HEK293 (cell line): ENCODE results near the gene ASF1B.

Source experiments
- CTCF ChIA-PET: fragments of 350-600 bp; formaldehyde crosslinking; extraction: SDS; loops from one replicate; lab custom pipeline; 2021; ENCODE audit warnings: antibody characterized with exemption; lab: Yijun Ruan, JAX
- POLR2A ChIA-PET: fragments of 300-600 bp; formaldehyde crosslinking; extraction: SDS; loops from one replicate; lab custom pipeline; 2020; ENCODE audit warnings: antibody characterized with exemption, inconsistent platforms; lab: Yijun Ruan, JAX
- H3K27ac ChIP-seq: fragments of 200-500 bp; sonication (Bioruptor generic); 2 replicates; pipeline ENCODE4 v1.5.1; 2014; ENCODE audit warnings: low read depth, low read length, control low read depth, inconsistent platforms; ENCODE audit errors: extremely low read depth
- H3K36me3 ChIP-seq, 2 experiments: fragments of 200-500 bp in 1 of 2; sonication (Bioruptor generic) in 1 of 2; 1 replicate in 1 of 2; 2 replicates in 1 of 2; pipeline ENCODE4 v1.5.1; 2014 to 2017; ENCODE audit warnings: inconsistent platforms in 2 of 2, low read length in 2 of 2; ENCODE audit not compliant: control insufficient read depth in 2 of 2, insufficient read depth in 1 of 2
- H3K4me1 ChIP-seq: fragments of 200-500 bp; sonication (Bioruptor generic); 2 replicates; pipeline ENCODE4 v1.5.1; 2014; ENCODE audit warnings: mild to moderate bottlenecking, low read length, inconsistent platforms; ENCODE audit not compliant: control insufficient read depth, insufficient read depth
- H3K4me3 ChIP-seq: 2 replicates; pipeline ENCODE4 v1.5.1; 2011; ENCODE audit warnings: low read depth, mild to moderate bottlenecking, control low read depth, low read length, moderate library complexity
- H3K9me3 ChIP-seq: fragments of 200-500 bp; sonication (Bioruptor generic); 2 replicates; pipeline ENCODE4 v1.5.1; 2014; ENCODE audit warnings: low read depth, low read length, inconsistent platforms; ENCODE audit not compliant: control insufficient read depth, insufficient read depth
- GLIS2 ChIP-seq: fragments of 450-650 bp; formaldehyde crosslinking; IDR thresholded peaks from 2 replicates; pipeline ENCODE4 v1.5.1; 2016; ENCODE audit warnings: missing biosample characterization, missing genetic modification characterization
- HOXA7 ChIP-seq: sonication (generic); formaldehyde crosslinking; IDR thresholded peaks from 2 replicates; pipeline ENCODE4 v1.8.1; 2022; ENCODE audit warnings: missing genetic modification reagents, borderline replicate concordance
- KLF1 ChIP-seq: fragments of 450-650 bp; formaldehyde crosslinking; IDR thresholded peaks from 2 replicates; pipeline ENCODE4 v1.5.1; 2016; ENCODE audit warnings: missing biosample characterization, missing genetic modification characterization
- KLF16 ChIP-seq: fragments of 450-650 bp; formaldehyde crosslinking; IDR thresholded peaks from 2 replicates; pipeline ENCODE4 v1.5.1; 2017; ENCODE audit warnings: missing biosample characterization, missing genetic modification characterization
- KLF7 ChIP-seq: fragments of 450-650 bp; formaldehyde crosslinking; IDR thresholded peaks from 2 replicates; pipeline ENCODE4 v1.5.1; 2016; ENCODE audit warnings: missing biosample characterization, missing genetic modification characterization, borderline replicate concordance
- KLF9 ChIP-seq: fragments of 450-650 bp; formaldehyde crosslinking; IDR thresholded peaks from 2 replicates; pipeline ENCODE4 v1.5.1; 2016; ENCODE audit warnings: missing biosample characterization, missing genetic modification characterization, low read depth
- OVOL3 ChIP-seq: fragments of 450-650 bp; formaldehyde crosslinking; IDR thresholded peaks from 2 replicates; pipeline ENCODE4 v1.5.1; 2016; ENCODE audit warnings: missing biosample characterization, missing genetic modification characterization
- TCF7L2 ChIP-seq: IDR thresholded peaks from 2 replicates; pipeline ENCODE4 v1.6.1; 2011; ENCODE audit warnings: low read depth, mild to moderate bottlenecking, inconsistent platforms, low read length, moderate library complexity, borderline replicate concordance
- ZNF146 ChIP-seq: fragments of 450-650 bp; formaldehyde crosslinking; IDR thresholded peaks from 2 replicates; pipeline ENCODE4 v1.5.1; 2016; ENCODE audit warnings: missing biosample characterization, missing genetic modification characterization
- ZNF24 ChIP-seq: fragments of 450-650 bp; formaldehyde crosslinking; IDR thresholded peaks from 2 replicates; pipeline ENCODE4 v1.5.1; 2016; ENCODE audit warnings: missing biosample characterization, missing genetic modification characterization
- ZNF311 ChIP-seq: fragments of 450-650 bp; formaldehyde crosslinking; IDR thresholded peaks from 2 replicates; pipeline ENCODE4 v1.5.1; 2017; ENCODE audit warnings: missing biosample characterization, missing genetic modification characterization, borderline replicate concordance
- ZNF335 ChIP-seq: fragments of 450-650 bp; formaldehyde crosslinking; conservative IDR thresholded peaks from 2 replicates; pipeline ENCODE4 v1.5.1; 2016; ENCODE audit warnings: missing biosample characterization, missing genetic modification characterization
- ZNF341 ChIP-seq: fragments of 450-650 bp; formaldehyde crosslinking; IDR thresholded peaks from 2 replicates; pipeline ENCODE4; 2016; ENCODE audit warnings: low read depth, missing biosample characterization, missing genetic modification characterization
- ZNF510 ChIP-seq: fragments of 450-650 bp; formaldehyde crosslinking; IDR thresholded peaks from 2 replicates; pipeline ENCODE4 v1.5.1; 2018; ENCODE audit warnings: mild to moderate bottlenecking, missing genetic modification characterization, missing biosample characterization; ENCODE audit not compliant: insufficient replicate concordance
- ZNF580 ChIP-seq: fragments of 450-650 bp; formaldehyde crosslinking; IDR thresholded peaks from 2 replicates; pipeline ENCODE4 v1.5.1; 2016; ENCODE audit warnings: missing biosample characterization, missing genetic modification characterization
- ZNF600 ChIP-seq: fragments of 450-650 bp; formaldehyde crosslinking; IDR thresholded peaks from 2 replicates; pipeline ENCODE4 v1.5.1; 2016; ENCODE audit warnings: missing biosample characterization, missing genetic modification characterization
- ZNF654 ChIP-seq: fragments of 450-650 bp; formaldehyde crosslinking; IDR thresholded peaks from 2 replicates; pipeline ENCODE4 v1.5.1; 2016; ENCODE audit warnings: low read depth, missing biosample characterization, missing genetic modification characterization
- ZXDB ChIP-seq: fragments of 450-650 bp; formaldehyde crosslinking; IDR thresholded peaks from 2 replicates; pipeline ENCODE4 v1.5.1; 2016; ENCODE audit warnings: missing biosample characterization, missing genetic modification characterization
- TF ChIP-seq, protein P1 (sequence below): fragments of 450-650 bp; formaldehyde crosslinking; IDR thresholded peaks from 2 replicates; pipeline ENCODE4 v1.5.1; 2016; ENCODE audit warnings: missing biosample characterization, missing genetic modification characterization
- TF ChIP-seq, protein P2 (sequence below): fragments of 450-650 bp; formaldehyde crosslinking; IDR thresholded peaks from 2 replicates; pipeline ENCODE4 v1.5.1; 2017; ENCODE audit warnings: missing biosample characterization, missing genetic modification characterization
- TF ChIP-seq, protein P3 (sequence below): fragments of 450-650 bp; formaldehyde crosslinking; IDR thresholded peaks from 2 replicates; pipeline ENCODE4 v1.5.1; 2016; ENCODE audit warnings: missing biosample characterization, missing genetic modification characterization, borderline replicate concordance

Gene ASF1B

GRCh38 chr19:14161305-14161704 is 24.9 kb upstream of the ASF1B start:
- H3K9me3 ChIP-seq = no peaks in the 10 kb centered on the region
- H3K4me1 ChIP-seq = no peaks in the 10 kb centered on the region
- TF ChIP-seq, protein P1, sequence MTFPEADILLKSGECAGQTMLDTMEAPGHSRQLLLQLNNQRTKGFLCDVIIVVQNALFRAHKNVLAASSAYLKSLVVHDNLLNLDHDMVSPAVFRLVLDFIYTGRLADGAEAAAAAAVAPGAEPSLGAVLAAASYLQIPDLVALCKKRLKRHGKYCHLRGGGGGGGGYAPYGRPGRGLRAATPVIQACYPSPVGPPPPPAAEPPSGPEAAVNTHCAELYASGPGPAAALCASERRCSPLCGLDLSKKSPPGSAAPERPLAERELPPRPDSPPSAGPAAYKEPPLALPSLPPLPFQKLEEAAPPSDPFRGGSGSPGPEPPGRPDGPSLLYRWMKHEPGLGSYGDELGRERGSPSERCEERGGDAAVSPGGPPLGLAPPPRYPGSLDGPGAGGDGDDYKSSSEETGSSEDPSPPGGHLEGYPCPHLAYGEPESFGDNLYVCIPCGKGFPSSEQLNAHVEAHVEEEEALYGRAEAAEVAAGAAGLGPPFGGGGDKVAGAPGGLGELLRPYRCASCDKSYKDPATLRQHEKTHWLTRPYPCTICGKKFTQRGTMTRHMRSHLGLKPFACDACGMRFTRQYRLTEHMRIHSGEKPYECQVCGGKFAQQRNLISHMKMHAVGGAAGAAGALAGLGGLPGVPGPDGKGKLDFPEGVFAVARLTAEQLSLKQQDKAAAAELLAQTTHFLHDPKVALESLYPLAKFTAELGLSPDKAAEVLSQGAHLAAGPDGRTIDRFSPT (tag by site-specific recombination) = peak; percentile 60; the same call in 1 of the 2 replicates
- TF ChIP-seq ZNF580 (tag by site-specific recombination) = no peak
- TF ChIP-seq ZNF654 (tag by site-specific recombination) = no peak
- peak; percentile 42; the same call in 1 of the 2 replicates for TF ChIP-seq KLF1
- no peak for TF ChIP-seq ZXDB (tag by site-specific recombination)
- TF ChIP-seq ZNF146 = no peak
- TF ChIP-seq KLF16 (tag by site-specific recombination) = no peak
- no peak for TF ChIP-seq KLF7 (tag by site-specific recombination)
- no peak for TF ChIP-seq OVOL3 (tag by site-specific recombination)
- no peak for TF ChIP-seq TCF7L2
- no peak overlapping the region for H3K4me3 ChIP-seq
- peaks cover 0 to 63% of the 10 kb centered on the region in 2 experiments; a peak in 2 of 3 replicates for H3K36me3 ChIP-seq
- POLR2A ChIA-PET = interaction anchor here (1.4 to 2.7 kb wide), 2 partner anchors 25 kb away, joined by 8 to 9 read pairs; partner anchors contain the start of gene ASF1B
- CTCF ChIA-PET = interaction anchor here (0.6 to 0.7 kb wide), 2 partner anchors 25 to 334 kb away, joined by 3 to 7 read pairs; partner anchors contain the start of gene ASF1B
- no peak overlapping the region for H3K27ac ChIP-seq

DNA sequence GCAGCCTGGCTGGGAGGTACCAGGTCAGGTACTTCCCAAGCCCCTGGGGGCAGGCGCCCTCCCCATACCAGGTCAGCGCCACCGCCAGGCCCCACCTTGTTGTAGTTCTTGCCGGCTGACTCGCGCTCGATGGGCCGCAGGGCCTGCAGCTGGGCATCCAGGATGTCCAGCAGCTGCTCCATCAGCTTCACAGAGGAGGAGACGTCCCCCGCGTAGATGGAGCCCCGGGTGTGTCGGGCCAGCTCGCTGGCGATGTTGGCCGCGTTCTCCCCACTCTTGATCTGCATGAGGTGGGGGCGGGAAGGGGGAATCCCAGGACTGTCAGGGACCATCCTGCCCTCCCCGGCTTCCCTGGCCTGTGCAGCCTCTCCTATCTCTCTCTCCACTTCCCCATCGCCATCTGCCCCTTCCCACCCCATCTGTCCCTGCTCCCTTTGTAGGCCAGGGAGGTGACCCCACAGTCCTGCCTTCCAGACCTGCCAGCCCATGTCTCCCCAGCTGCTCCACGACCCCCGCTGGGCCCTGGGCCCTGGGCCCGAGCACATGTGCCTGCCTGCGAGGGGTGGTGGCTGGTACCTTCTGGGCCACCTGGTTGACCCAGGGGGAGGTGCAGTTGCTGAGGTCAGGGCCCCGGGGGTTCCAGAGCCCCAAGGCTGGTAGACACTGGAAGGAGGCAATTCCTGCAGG is 23.8 kb upstream of the ASF1B start:
- TF ChIP-seq ZNF311 = no peak
- peak; percentile 52; the same call in 1 of the 2 replicates for TF ChIP-seq GLIS2 (tag by site-specific recombination)
- TF ChIP-seq, protein P2, sequence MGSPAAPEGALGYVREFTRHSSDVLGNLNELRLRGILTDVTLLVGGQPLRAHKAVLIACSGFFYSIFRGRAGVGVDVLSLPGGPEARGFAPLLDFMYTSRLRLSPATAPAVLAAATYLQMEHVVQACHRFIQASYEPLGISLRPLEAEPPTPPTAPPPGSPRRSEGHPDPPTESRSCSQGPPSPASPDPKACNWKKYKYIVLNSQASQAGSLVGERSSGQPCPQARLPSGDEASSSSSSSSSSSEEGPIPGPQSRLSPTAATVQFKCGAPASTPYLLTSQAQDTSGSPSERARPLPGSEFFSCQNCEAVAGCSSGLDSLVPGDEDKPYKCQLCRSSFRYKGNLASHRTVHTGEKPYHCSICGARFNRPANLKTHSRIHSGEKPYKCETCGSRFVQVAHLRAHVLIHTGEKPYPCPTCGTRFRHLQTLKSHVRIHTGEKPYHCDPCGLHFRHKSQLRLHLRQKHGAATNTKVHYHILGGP (tag by site-specific recombination) = no peak
- no peak for TF ChIP-seq ZNF24 (tag by site-specific recombination)
- TF ChIP-seq KLF9 (tag by site-specific recombination) = no peak
- TF ChIP-seq HOXA7 (CRISPR knock-in tag) = no peak
- ChIA-PET POLR2A (interaction anchor here (2.7 kb wide), 1 partner anchor 23 kb away, joined by 9 read pairs; the partner anchor contains the start of gene ASF1B), CTCF (interaction anchor here (0.5 to 0.6 kb wide), 2 partner anchors 31 to 908 kb away, joined by 3 read pairs; no protein-coding TSS in a partner anchor)
- Histone ChIP-seq H3K9me3 (no peaks in the 10 kb centered on the region), H3K27ac (no peak overlapping the region), H3K4me1 (no peaks in the 10 kb centered on the region), H3K4me3 (no peak overlapping the region), H3K36me3 (peaks cover 0 to 74% of the 10 kb centered on the region in 2 experiments; a peak in 2 of 3 replicates)

DNA sequence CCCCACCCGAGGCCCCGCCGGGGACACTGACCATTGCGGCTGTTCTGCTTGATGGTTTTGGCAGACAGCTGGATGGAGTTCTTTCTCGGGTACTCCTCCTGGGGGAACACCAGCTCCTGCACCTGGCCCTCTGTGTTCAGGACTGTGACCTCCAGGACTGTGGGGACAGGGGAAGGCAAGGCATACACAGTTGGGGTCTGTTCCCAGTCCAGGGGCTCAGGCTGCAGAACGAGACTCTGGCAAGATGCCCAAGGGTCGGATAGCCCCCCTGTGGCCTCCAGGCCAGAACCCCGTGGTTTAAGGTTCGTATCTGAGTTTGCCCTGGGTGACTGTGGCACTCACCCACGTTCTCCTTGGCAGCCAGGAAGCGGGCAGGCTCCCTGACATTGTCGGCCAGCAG is 22.7 kb upstream of the ASF1B start:
- no peak for TF ChIP-seq ZNF341 (tag by site-specific recombination)
- no peak for TF ChIP-seq ZNF510 (tag by site-specific recombination)
- TF ChIP-seq ZNF335 (tag by site-specific recombination) = no peak
- TF ChIP-seq, protein P3, sequence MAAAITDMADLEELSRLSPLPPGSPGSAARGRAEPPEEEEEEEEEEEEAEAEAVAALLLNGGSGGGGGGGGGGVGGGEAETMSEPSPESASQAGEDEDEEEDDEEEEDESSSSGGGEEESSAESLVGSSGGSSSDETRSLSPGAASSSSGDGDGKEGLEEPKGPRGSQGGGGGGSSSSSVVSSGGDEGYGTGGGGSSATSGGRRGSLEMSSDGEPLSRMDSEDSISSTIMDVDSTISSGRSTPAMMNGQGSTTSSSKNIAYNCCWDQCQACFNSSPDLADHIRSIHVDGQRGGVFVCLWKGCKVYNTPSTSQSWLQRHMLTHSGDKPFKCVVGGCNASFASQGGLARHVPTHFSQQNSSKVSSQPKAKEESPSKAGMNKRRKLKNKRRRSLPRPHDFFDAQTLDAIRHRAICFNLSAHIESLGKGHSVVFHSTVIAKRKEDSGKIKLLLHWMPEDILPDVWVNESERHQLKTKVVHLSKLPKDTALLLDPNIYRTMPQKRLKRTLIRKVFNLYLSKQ (tag by site-specific recombination) = no peak
- TF ChIP-seq ZNF600 (tag by site-specific recombination) = peak; percentile 60; the same call in 1 of the 2 replicates
- TF ChIP-seq, all 188 proteins: peak for 1
- ChIA-PET CTCF (interaction anchor here (0.5 to 1.4 kb wide), 3 partner anchors 11 to 321 kb away, joined by 3 to 5 read pairs (median 4); no protein-coding TSS in a partner anchor), POLR2A (interaction anchor here (0.6 to 2.7 kb wide), 2 partner anchors 22 to 43 kb away, joined by 3 to 9 read pairs; partner anchors contain the start of gene ASF1B)
- no peak overlapping the region for H3K27ac ChIP-seq
- no peak overlapping the region for H3K4me3 ChIP-seq
- H3K36me3 ChIP-seq = peaks cover 0 to 80% of the 10 kb centered on the region in 2 experiments; a peak in 2 of 3 replicates
- H3K4me1 ChIP-seq = no peaks in the 10 kb centered on the region
- no peaks in the 10 kb centered on the region for H3K9me3 ChIP-seq
